Kidney glomerular epithelial cell (primary cell): ENCODE measurements around the gene CFAP74.

Experiments
- DNase-seq: peaks from one replicate; lab custom pipeline; 2025; lab: John Stamatoyannopoulos, UW

CFAP74 gene

GRCh38 chr1:1929639-1930545 is 73.7 kb downstream of the CFAP74 start:
- no peak for DNase-seq

- DNase-seq, result no peak
Observed at GRCh38 chr1:1929102-1929638, 74.4 kb downstream of the CFAP74 start.

- DNase-seq, result no peak
Observed at GRCh38 chr1:1928231-1929101, 75.1 kb downstream of the CFAP74 start.

GRCh38 chr1:1927751-1928150 is 75.8 kb downstream of the CFAP74 start:
- no peak for DNase-seq

- DNase-seq, result no peak
Observed at GRCh38 chr1:1926886-1927660, 76.5 kb downstream of the CFAP74 start.

GRCh38 chr1:1926346-1926811 is 77.2 kb downstream of the CFAP74 start:
- DNase-seq, result no peak

- DNase-seq, result no peak
Observed at GRCh38 chr1:1925437-1926345, 77.9 kb downstream of the CFAP74 start.

GRCh38 chr1:1924849-1925248 is 78.7 kb downstream of the CFAP74 start:
- DNase-seq, result no peak

- no peak for DNase-seq
Observed at GRCh38 chr1:1924386-1924785, 79.2 kb downstream of the CFAP74 start.

- DNase-seq, result no peak
Observed at GRCh38 chr1:1922956-1923833, 80.4 kb downstream of the CFAP74 start.

- no peak for DNase-seq
Observed at GRCh38 chr1:1922702-1922955, 81.0 kb downstream of the CFAP74 start.

- DNase-seq, result no peak
Observed at GRCh38 chr1:1921901-1922701, 81.5 kb downstream of the CFAP74 start.

GRCh38 chr1:1921459-1921862 is 82.1 kb downstream of the CFAP74 start:
- no peak for DNase-seq

- DNase-seq, result no peak
Observed at GRCh38 chr1:1920608-1921458, 82.8 kb downstream of the CFAP74 start.

- DNase-seq, result no peak
Observed at GRCh38 chr1:1920057-1920607, 83.5 kb downstream of the CFAP74 start.

- DNase-seq, result peak; percentile 84
Observed at GRCh38 chr1:1919304-1920056, 84.1 kb downstream of the CFAP74 start.

GRCh38 chr1:1918901-1919303 is 84.7 kb downstream of the CFAP74 start, which contains the start of gene TMEM52:
TSS of gene TMEM52 (minus strand) at chr1:1919279. CDS start at chr1:1919265, 14 bp downstream.
- DNase-seq, result no peak
